Colonic mucosa (tissue), 4 donors: ENCODE measurements around the gene SHH. TPM values are rescaled to one million over a fixed set of nuclear protein-coding genes. Genes with fewer than 3 reads are reported as not detected.

Experiments
- DNase-seq: peaks from one replicate; pipeline ENCODE4 v3.0.0-alpha.2; 2020
- H3K27ac ChIP-seq: fragments of 200-600 bp; one replicate; pipeline ENCODE4 v1.8.0; 2021
- H3K27me3 ChIP-seq: fragments of 200-600 bp; one replicate; pipeline ENCODE4 v1.8.0; 2021
- H3K36me3 ChIP-seq: fragments of 200-600 bp; one replicate; pipeline ENCODE4 v1.8.0; 2021
- H3K4me1 ChIP-seq: fragments of 200-600 bp; one replicate; pipeline ENCODE4 v1.8.0; 2021; ENCODE audit warnings: mild to moderate bottlenecking
- H3K4me3 ChIP-seq: fragments of 200-600 bp; one replicate; pipeline ENCODE4 v1.8.0; 2021
- H3K9ac ChIP-seq, 2 donors: one replicate each; pipeline ENCODE4 v1.7.0; 2013; ENCODE audit warnings: control low read depth in 2 of 2, low read depth in 2 of 2, low read length in 2 of 2
- H3K9me3 ChIP-seq: fragments of 200-600 bp; one replicate; pipeline ENCODE4 v1.8.0; 2021
- intact Hi-C: fragments of 100-400 bp; cut with DNase I; formaldehyde crosslinking; loops from one replicate; pipeline ENCODE4 v1.14.1; 2022
- total RNA-seq, 2 donors: library from RNA; stranded (reverse); fragmentation: NEBNext Ultra II Directional in 1 of 2; extraction: Animal tissue kit (Norgen Biotek cat#: 25700) in 1 of 2; gene quantifications; one replicate each; pipeline ENCODE4 v1.2.1, GENCODE V29; 2021
- TF ChIP-seq, protein P1 (sequence below): fragments of 200-600 bp; IDR thresholded peaks from one replicate; pipeline ENCODE4 v1.8.0; 2022; ENCODE audit warnings: antibody characterized with exemption, mild to moderate bottlenecking
- donor health status: healthy.
- donor health status: DM: no; HTN: no; CAD: no.
- donor health status: DM: no; HTN: no; CAD: no.

Gene SHH
- total RNA-seq, 2 donors from 2014 or later: 5.6 to 8.1 TPM

DNA sequence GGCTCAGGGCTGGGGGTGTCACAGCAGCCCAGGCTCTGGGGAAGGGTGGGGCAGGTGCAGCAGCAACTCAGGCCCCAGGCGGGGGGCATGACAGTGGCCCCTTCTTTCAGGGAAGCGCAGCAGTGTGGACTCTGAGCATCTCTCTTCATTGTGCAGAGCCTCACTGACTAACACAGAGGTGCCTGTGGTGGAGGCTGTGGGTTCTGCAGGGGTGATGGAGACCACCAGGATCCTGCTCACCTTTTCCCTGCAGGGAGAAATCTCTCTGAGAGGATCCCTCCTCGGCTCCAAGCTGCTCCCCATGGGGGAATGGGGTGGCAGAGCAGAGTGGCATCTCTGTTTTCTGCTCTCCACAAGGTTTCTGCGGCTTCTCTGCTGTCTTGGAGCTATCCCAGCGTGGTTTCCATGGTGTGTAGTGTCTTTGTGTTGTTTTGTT, 37.8 kb upstream of the SHH start:
- H3K27me3 ChIP-seq: no peaks in the 10 kb centered on the region
- intact Hi-C loops: no loop called here
- TF ChIP-seq, protein P1, sequence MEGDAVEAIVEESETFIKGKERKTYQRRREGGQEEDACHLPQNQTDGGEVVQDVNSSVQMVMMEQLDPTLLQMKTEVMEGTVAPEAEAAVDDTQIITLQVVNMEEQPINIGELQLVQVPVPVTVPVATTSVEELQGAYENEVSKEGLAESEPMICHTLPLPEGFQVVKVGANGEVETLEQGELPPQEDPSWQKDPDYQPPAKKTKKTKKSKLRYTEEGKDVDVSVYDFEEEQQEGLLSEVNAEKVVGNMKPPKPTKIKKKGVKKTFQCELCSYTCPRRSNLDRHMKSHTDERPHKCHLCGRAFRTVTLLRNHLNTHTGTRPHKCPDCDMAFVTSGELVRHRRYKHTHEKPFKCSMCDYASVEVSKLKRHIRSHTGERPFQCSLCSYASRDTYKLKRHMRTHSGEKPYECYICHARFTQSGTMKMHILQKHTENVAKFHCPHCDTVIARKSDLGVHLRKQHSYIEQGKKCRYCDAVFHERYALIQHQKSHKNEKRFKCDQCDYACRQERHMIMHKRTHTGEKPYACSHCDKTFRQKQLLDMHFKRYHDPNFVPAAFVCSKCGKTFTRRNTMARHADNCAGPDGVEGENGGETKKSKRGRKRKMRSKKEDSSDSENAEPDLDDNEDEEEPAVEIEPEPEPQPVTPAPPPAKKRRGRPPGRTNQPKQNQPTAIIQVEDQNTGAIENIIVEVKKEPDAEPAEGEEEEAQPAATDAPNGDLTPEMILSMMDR: no peak

DNA sequence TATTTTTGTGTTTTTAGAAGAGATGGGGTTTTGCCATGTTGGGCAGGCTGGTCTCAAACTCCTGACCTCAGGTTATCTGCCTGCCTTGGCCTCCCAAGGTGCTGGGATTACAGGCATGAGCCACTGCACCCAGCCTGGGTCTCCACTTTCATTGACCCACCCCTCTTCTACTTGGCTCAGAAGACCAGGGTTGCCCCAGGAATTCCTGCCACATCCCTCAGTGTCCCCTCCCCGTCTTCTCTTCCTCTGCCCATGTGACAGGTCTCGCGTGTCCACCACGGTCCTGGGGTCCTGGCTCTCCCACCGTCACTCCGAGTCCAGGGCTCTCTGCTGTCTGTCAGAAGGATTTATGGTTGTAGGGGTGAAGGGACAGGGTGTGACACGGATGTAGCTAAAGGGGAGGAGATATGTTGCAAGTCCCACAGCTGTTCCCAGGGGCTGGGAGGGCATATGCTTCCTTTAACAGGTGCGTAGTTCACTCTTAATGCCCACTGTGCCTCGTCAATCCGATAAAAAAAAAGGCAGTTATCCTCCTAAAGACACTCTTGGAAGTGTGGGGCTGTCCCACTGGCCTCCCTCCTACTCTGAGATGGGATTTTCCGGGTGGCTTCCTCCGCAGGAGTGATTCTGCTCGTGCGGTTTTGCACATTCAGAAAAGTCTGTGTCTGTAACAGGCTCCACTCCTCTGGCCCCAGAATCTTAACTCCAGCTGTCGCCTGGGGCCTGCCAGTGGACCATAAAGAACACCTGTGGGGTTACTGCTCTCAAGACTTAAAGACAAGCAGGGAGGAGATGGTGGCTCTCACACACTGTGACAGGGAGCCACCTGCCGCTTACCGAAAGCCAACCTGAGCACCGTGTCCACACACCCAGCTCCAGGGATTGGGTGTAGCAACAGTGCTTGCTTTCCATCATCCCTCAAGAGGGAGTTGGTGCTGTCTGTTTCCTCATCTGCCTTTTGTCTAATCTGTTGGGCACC, 36.7 kb upstream of the SHH start:
- TF ChIP-seq, protein P1: no peak
- DNase-seq: peak; percentile 44
- intact Hi-C loops: no loop called here
- Histone ChIP-seq H3K4me1 (no peaks in the 10 kb centered on the region), H3K36me3 (no peaks in the 10 kb centered on the region), H3K9me3 (no peaks in the 10 kb centered on the region), H3K9ac (no peak overlapping the region), H3K27me3 (no peaks in the 10 kb centered on the region), H3K27ac (peak overlapping the region; percentile 11), H3K4me3 (no peak overlapping the region)

More for the DNA sequence above, 37.8 kb upstream of the SHH start:
- Histone ChIP-seq H3K27ac (no peak overlapping the region), H3K9me3 (no peaks in the 10 kb centered on the region), H3K4me3 (no peak overlapping the region), H3K9ac (no peak overlapping the region), H3K36me3 (no peaks in the 10 kb centered on the region), H3K4me1 (no peaks in the 10 kb centered on the region)
- DNase-seq: no peak

DNA sequence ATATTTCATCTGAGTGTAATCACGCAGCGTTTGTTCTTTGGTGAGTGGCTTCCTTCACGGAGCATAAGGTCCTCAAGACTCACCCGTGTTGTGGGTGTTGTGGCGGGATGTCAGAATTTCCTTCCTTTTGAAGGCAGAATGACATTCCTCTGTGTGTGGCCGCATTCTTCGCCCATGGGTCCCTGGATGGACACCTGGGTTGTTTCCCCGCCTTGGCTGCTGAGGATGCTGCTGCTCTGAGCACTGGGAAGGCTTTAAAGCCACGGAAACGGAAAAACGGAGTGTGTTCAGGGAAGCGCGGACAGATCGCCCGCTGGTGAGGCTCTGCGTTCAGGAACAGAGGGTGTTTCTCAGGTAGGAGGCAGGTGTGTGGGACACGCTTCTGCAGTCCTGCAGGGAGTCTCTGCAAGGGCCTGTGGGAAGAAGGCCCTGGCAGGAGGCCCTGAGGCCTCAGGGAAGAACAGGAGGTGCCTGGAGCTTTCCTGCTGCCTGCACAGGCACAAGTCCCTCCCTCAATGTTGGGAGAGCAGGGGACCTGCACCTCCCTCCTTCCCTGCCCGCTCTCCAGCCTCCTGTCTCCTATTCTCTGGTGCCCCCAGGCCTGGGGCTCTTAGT, 35.7 kb upstream of the SHH start:
- intact Hi-C loops: no loop called here
- TF ChIP-seq, protein P1: no peak
- no peak for DNase-seq
- no peak overlapping the region for H3K27ac ChIP-seq
- no peaks in the 10 kb centered on the region for H3K36me3 ChIP-seq
- no peak overlapping the region for H3K4me3 ChIP-seq
- no peak overlapping the region for H3K9ac ChIP-seq
- H3K27me3 ChIP-seq: no peaks in the 10 kb centered on the region
- H3K9me3 ChIP-seq: no peaks in the 10 kb centered on the region
- H3K4me1 ChIP-seq: no peaks in the 10 kb centered on the region

DNA sequence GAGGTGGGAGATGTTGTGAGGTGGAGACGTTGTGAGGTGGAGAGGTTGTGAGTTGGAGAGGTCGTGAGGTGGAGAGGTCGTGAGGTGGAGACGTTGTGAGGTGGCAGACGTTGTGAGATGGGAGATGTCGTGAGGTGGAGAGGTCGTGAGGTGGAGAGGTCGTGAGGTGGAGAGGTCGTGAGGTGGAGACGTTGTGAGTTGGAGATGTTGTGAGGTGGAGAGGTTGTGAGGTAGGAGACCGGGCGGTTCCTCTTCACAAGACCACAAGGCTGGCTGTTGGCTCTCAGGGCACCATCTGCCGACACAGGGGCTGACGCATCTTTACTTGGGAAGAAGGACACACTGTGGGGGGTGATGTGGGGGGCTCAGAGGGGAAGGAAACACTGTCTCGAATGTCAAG, 34.7 kb upstream of the SHH start:
- intact Hi-C loops: no loop called here
- Histone ChIP-seq H3K9ac (no peak overlapping the region), H3K4me3 (no peak overlapping the region)

DNA sequence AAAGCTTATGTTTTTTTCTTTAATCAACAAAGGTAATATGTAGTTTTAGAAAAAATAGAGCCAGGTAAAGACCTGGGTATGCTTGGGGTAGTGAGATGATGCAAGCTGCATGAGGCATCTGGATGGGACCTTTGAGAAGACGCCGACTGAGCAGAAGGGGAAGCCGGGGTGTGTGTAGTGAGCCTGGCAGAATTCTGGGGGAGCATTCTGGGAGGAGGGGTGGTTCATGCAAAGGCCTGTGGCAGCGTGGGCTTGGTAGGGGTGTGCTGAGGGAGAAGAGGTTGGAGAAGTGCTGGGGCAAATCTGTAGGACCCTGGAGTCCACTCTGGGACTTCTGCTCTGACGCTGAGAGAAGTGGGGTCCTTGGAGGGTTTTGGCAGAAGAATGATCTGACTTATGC, 33.9 kb upstream of the SHH start:
- Histone ChIP-seq H3K27me3 (no peaks in the 10 kb centered on the region), H3K36me3 (no peaks in the 10 kb centered on the region), H3K9ac (no peak overlapping the region), H3K27ac (no peak overlapping the region), H3K4me3 (no peak overlapping the region), H3K9me3 (no peaks in the 10 kb centered on the region), H3K4me1 (no peaks in the 10 kb centered on the region)
- TF ChIP-seq, protein P1: no peak
- no peak for DNase-seq
- intact Hi-C loops: no loop called here

More for the DNA sequence above, 34.7 kb upstream of the SHH start:
- DNase-seq: no peak
- Histone ChIP-seq H3K36me3 (no peaks in the 10 kb centered on the region), H3K4me1 (no peaks in the 10 kb centered on the region), H3K27ac (no peak overlapping the region), H3K9me3 (no peaks in the 10 kb centered on the region), H3K27me3 (no peaks in the 10 kb centered on the region)
- TF ChIP-seq, protein P1: no peak
